GM19023 (cell line): Measurements from ENCODE around the gene KCNH6.
A peak's percentile ranks its signal among the peaks of the same experiment; 100 is the strongest.

Experiments
- ATAC-seq: cut with Tn5 transposase; IDR thresholded peaks from one replicate; pipeline ENCODE4 v1.9.1; 2021; ENCODE audit warnings: mild to moderate bottlenecking, moderate library complexity; ENCODE audit not compliant: unreplicated experiment

The KCNH6 gene

GRCh38 chr17:63550817-63551639, 27.9 kb downstream of the KCNH6 start:
- peak; percentile 1 for ATAC-seq

GRCh38 chr17:63552211-63552610, 29.1 kb downstream of the KCNH6 start:
- no peak for ATAC-seq

- no peak for ATAC-seq
Measured at GRCh38 chr17:63555500-63556156, 32.5 kb downstream of the KCNH6 start.

- ATAC-seq = no peak
Measured at GRCh38 chr17:63557416-63557815, 34.3 kb downstream of the KCNH6 start.

GRCh38 chr17:63558441-63558840, 35.3 kb downstream of the KCNH6 start:
- ATAC-seq = no peak

GRCh38 chr17:63561819-63562218, 38.7 kb downstream of the KCNH6 start:
- ATAC-seq = no peak

- no peak for ATAC-seq
Measured at GRCh38 chr17:63563339-63563738, 40.2 kb downstream of the KCNH6 start.

- no peak for ATAC-seq
Measured at GRCh38 chr17:63564562-63564961, 41.4 kb downstream of the KCNH6 start.

GRCh38 chr17:63567229-63567628, 44.1 kb downstream of the KCNH6 start:
- ATAC-seq = no peak

GRCh38 chr17:63568563-63568962, 45.4 kb downstream of the KCNH6 start:
- ATAC-seq = no peak

- ATAC-seq = no peak
Measured at GRCh38 chr17:63571632-63572310, 48.6 kb downstream of the KCNH6 start.

GRCh38 chr17:63573634-63574033, 50.5 kb downstream of the KCNH6 start:
- ATAC-seq = no peak

- ATAC-seq = no peak
Measured at GRCh38 chr17:63578027-63578768, 55.0 kb downstream of the KCNH6 start.

- no peak for ATAC-seq
Measured at GRCh38 chr17:63578769-63579111, 55.6 kb downstream of the KCNH6 start.

GRCh38 chr17:63579633-63580032, 56.5 kb downstream of the KCNH6 start:
- no peak for ATAC-seq

GRCh38 chr17:63587770-63588169, 64.6 kb downstream of the KCNH6 start:
- ATAC-seq = no peak

GRCh38 chr17:63588797-63589196, 65.6 kb downstream of the KCNH6 start:
- ATAC-seq = no peak

- ATAC-seq = no peak
Measured at GRCh38 chr17:63589646-63590045, 66.5 kb downstream of the KCNH6 start.

- no peak for ATAC-seq
Measured at GRCh38 chr17:63592797-63593196, 69.6 kb downstream of the KCNH6 start.

- ATAC-seq = no peak
Measured at GRCh38 chr17:63595132-63595531, 72.0 kb downstream of the KCNH6 start.
